KMS-11 (cell line): ENCODE data around the gene FYCO1.

Source experiments
- H2AFZ ChIP-seq: fragments of 200-600 bp; sonication (generic); 2 replicates; pipeline ENCODE4 v1.6.1; 2016; ENCODE audit warnings: antibody characterized with exemption, mixed run types, low read depth
- H3K27ac ChIP-seq: fragments of 200-600 bp; sonication (generic); 2 replicates; pipeline ENCODE4 v1.6.1; 2016; ENCODE audit warnings: mild to moderate bottlenecking, mixed run types
- H3K27me3 ChIP-seq: fragments of 200-600 bp; sonication (generic); 2 replicates; pipeline ENCODE4 v1.6.1; 2017; ENCODE audit warnings: mild to moderate bottlenecking, low read depth, mixed run types, moderate library complexity; ENCODE audit not compliant: insufficient read depth
- H3K36me3 ChIP-seq: fragments of 200-600 bp; sonication (generic); 2 replicates; pipeline ENCODE4 v1.6.1; 2017; ENCODE audit warnings: mild to moderate bottlenecking, mixed run types; ENCODE audit not compliant: insufficient read depth
- H3K4me1 ChIP-seq: fragments of 200-600 bp; sonication (generic); 2 replicates; pipeline ENCODE4 v1.6.1; 2016; ENCODE audit warnings: mild to moderate bottlenecking, low read depth, mixed run types; ENCODE audit not compliant: poor library complexity, severe bottlenecking
- H3K4me2 ChIP-seq: fragments of 200-600 bp; sonication (generic); 2 replicates; pipeline ENCODE4 v1.7.0; 2016; ENCODE audit warnings: mild to moderate bottlenecking, mixed run types
- H3K4me3 ChIP-seq: fragments of 200-600 bp; sonication (generic); IDR thresholded peaks from 2 replicates; pipeline ENCODE4 v1.6.1; 2017; ENCODE audit warnings: low read depth, low read length, mixed read lengths; ENCODE audit not compliant: insufficient read depth
- H3K79me2 ChIP-seq: fragments of 200-600 bp; sonication (generic); 2 replicates; pipeline ENCODE4 v1.6.1; 2016; ENCODE audit warnings: low read depth, mixed run types; ENCODE audit not compliant: insufficient read depth
- H3K9ac ChIP-seq: fragments of 200-600 bp; sonication (generic); 2 replicates; pipeline ENCODE4 v1.6.1; 2016; ENCODE audit warnings: mild to moderate bottlenecking, mixed run types
- H4K20me1 ChIP-seq: fragments of 200-600 bp; sonication (generic); 2 replicates; pipeline ENCODE4 v1.6.1; 2016; ENCODE audit warnings: mild to moderate bottlenecking, mixed run types; ENCODE audit not compliant: insufficient read depth
- TF ChIP-seq, protein P1 (sequence below): fragments of 200-600 bp; sonication (generic); conservative IDR thresholded peaks from 2 replicates; pipeline ENCODE4 v1.6.1; 2017; ENCODE audit warnings: low read depth, mild to moderate bottlenecking, antibody characterized with exemption, low read length, moderate library complexity, mixed read lengths

Gene FYCO1

DNA sequence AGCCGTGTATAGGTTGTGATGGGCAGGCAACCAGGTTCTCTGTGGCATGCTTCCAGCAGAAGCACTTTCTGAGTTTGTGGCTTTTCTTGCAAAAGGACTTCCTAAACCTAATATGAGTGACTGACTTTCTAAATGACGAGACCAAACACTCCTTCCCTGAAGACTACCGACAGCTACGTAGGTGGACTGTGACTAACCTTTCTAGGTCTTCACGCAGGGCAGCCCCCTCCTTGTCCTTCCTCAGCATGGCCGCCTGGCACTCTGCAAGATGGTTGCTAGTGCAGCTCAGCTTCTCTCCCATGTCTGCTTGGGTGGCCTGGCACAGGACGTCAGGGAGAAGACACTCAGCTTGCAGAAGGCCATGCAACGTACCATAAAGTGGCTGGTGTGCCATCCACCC lies 31.5 kb downstream of the FYCO1 start:
- TF ChIP-seq, protein P1, sequence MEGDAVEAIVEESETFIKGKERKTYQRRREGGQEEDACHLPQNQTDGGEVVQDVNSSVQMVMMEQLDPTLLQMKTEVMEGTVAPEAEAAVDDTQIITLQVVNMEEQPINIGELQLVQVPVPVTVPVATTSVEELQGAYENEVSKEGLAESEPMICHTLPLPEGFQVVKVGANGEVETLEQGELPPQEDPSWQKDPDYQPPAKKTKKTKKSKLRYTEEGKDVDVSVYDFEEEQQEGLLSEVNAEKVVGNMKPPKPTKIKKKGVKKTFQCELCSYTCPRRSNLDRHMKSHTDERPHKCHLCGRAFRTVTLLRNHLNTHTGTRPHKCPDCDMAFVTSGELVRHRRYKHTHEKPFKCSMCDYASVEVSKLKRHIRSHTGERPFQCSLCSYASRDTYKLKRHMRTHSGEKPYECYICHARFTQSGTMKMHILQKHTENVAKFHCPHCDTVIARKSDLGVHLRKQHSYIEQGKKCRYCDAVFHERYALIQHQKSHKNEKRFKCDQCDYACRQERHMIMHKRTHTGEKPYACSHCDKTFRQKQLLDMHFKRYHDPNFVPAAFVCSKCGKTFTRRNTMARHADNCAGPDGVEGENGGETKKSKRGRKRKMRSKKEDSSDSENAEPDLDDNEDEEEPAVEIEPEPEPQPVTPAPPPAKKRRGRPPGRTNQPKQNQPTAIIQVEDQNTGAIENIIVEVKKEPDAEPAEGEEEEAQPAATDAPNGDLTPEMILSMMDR: no peak
- Histone ChIP-seq H3K27me3 (no peaks in the 10 kb centered on the region), H3K79me2 (no peaks in the 10 kb centered on the region), H3K4me1 (no peaks in the 10 kb centered on the region), H2AFZ (no peak overlapping the region), H3K4me2 (no peak overlapping the region), H3K4me3 (no peak overlapping the region), H4K20me1 (no peaks in the 10 kb centered on the region), H3K27ac (no peak overlapping the region), H3K36me3 (no peaks in the 10 kb centered on the region), H3K9ac (no peak overlapping the region)

DNA sequence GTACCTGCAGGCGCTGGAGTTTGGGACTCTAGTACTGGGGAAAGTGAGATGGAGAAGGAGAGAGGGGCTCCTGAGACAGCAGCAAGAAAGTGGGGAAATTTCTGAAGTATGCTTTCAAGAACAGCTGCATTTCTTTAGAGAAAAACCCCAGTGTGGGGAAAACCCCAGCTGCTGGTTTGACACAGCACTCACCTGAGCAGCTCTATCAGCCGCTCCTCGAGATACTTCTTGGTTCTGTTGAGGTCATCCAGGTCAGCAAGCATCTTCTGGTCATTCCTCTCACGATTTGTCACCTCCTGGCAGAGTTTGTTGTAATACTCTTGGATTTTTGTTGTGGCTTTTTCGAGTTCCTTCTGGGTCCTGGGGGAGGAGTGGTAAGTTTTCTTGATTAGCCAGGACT lies 33.6 kb downstream of the FYCO1 start:
- Histone ChIP-seq H3K79me2 (no peaks in the 10 kb centered on the region), H3K27ac (no peak overlapping the region), H2AFZ (no peak overlapping the region), H3K27me3 (no peaks in the 10 kb centered on the region), H4K20me1 (no peaks in the 10 kb centered on the region), H3K9ac (no peak overlapping the region), H3K4me3 (no peak overlapping the region), H3K36me3 (no peaks in the 10 kb centered on the region), H3K4me2 (no peak overlapping the region), H3K4me1 (no peaks in the 10 kb centered on the region)
- TF ChIP-seq, protein P1: no peak

DNA sequence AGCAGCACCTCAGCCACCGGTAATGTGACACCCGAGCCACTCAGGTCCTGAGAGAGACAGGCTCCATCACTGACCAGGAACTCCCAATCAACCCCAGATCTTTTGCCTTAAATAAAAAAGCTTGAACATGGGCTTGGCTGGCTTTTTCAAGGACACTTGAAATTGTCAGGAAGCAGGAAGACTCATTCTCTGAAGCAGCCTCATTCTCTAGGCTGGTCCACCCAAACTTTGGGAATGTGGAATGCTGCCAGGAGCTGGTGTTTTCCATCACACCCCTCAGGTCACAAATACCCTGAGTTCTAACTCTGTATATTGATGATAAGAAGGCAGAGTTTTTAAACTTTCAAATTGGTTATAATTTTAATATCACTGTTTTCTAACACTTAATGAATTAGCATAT lies 35.3 kb downstream of the FYCO1 start:
- H4K20me1 ChIP-seq: no peaks in the 10 kb centered on the region
- H3K4me2 ChIP-seq: no peak overlapping the region
- H3K4me1 ChIP-seq: no peaks in the 10 kb centered on the region
- no peaks in the 10 kb centered on the region for H3K79me2 ChIP-seq
- H3K27ac ChIP-seq: no peak overlapping the region
- no peak overlapping the region for H2AFZ ChIP-seq
- H3K27me3 ChIP-seq: no peaks in the 10 kb centered on the region
- no peak overlapping the region for H3K4me3 ChIP-seq
- TF ChIP-seq, protein P1: no peak
- no peak overlapping the region for H3K9ac ChIP-seq
- no peaks in the 10 kb centered on the region for H3K36me3 ChIP-seq

DNA sequence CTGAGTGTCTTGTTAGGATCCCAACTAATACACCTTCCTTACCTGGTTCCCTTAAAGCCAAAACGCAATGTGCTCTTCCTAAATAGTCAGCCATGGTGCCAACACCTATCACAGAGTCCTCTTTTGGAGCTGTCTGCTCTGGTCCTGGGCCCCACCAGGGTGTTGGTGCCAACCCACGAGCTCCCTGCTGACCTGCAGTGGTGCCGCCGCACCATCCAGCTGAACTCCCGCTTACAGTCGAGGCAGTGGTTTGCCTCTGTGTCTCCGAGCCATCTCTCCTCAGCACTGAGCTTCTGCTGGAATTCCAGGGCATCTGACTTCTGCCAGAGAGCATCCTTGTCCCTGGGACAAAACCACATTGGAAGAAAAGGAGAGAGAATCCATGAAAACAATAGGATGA lies 36.4 kb downstream of the FYCO1 start:
- Histone ChIP-seq H4K20me1 (no peaks in the 10 kb centered on the region), H2AFZ (no peak overlapping the region), H3K4me1 (no peaks in the 10 kb centered on the region), H3K4me2 (no peak overlapping the region), H3K36me3 (no peaks in the 10 kb centered on the region), H3K4me3 (no peak overlapping the region), H3K9ac (no peak overlapping the region), H3K27me3 (no peaks in the 10 kb centered on the region), H3K79me2 (no peaks in the 10 kb centered on the region), H3K27ac (no peak overlapping the region)
- TF ChIP-seq, protein P1: no peak
